Astrocyte (in vitro differentiated cells and primary cell): ENCODE data around the gene DDX1.

Experiments used
- CTCF ChIP-seq: IDR thresholded peaks from 2 replicates; pipeline ENCODE4 v1.5.1; 2011; ENCODE audit warnings: low read depth, mild to moderate bottlenecking, inconsistent platforms, low read length, moderate library complexity; ENCODE audit not compliant: insufficient read depth
- EZH2 ChIP-seq: IDR thresholded peaks from 2 replicates; pipeline ENCODE4 v1.6.1; 2012; ENCODE audit warnings: mild to moderate bottlenecking, low read length, inconsistent platforms; ENCODE audit not compliant: insufficient read depth

- no peak for TF ChIP-seq CTCF
- TF ChIP-seq EZH2: no peak
Measured at GRCh38 chr2:15645300-15645699, 53.6 kb downstream of the DDX1 start.
